ENCODE results near the gene TPMT.

TPMT gene

DNA sequence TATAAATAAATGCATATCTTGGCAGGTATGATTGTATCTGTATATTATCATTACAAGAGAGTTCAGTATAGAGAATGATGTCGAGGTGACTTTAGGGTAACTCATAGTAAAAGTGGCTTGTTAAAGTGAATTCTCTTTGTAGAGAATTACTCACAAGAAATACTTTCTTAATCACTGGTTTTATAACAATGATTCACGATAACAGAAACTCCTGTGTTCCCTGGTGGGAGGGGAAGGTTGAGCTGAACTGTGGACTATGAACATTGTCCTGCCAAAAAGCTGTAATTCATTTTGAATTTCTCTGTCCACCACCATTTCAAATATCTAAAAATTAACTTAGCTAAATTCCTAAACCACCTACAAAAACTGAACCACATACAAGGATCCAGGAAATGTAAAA is 7.7 kb downstream of the TPMT start:
- Histone ChIP-seq H3K9me3 (ENCODE audit: control insufficient read depth, insufficient read depth, low read length) (no peaks in the 10 kb centered on the region), H3K36me3 (ENCODE audit: insufficient read depth, low read length) (peaks cover 3% of the 10 kb centered on the region), H3K9ac (ENCODE audit: low read depth, low read length) (no peak overlapping the region), H3K4me1 (ENCODE audit: insufficient read depth, low read length) (no peaks in the 10 kb centered on the region)

DNA sequence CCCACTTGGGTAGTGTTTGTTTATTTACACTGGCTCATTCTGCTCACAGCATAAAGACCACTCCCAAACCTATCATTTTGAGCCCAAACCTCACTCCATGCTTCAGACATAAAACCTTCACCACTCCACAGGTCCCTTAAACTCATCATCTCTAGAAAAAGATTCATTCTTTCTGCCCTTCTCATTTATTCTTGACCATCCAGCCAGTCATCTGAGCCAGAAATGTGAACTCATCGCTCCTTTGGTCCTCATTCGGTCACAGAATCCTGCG is 12.4 kb downstream of the TPMT start:
- no peaks in the 10 kb centered on the region for H3K9me3 ChIP-seq (ENCODE audit: control insufficient read depth, insufficient read depth, low read length)
- H3K4me1 ChIP-seq (ENCODE audit: insufficient read depth, low read length), result no peaks in the 10 kb centered on the region
- H3K36me3 ChIP-seq (ENCODE audit: insufficient read depth, low read length), result peaks cover 3% of the 10 kb centered on the region
- H3K9ac ChIP-seq (ENCODE audit: low read depth, low read length), result no peak overlapping the region

DNA sequence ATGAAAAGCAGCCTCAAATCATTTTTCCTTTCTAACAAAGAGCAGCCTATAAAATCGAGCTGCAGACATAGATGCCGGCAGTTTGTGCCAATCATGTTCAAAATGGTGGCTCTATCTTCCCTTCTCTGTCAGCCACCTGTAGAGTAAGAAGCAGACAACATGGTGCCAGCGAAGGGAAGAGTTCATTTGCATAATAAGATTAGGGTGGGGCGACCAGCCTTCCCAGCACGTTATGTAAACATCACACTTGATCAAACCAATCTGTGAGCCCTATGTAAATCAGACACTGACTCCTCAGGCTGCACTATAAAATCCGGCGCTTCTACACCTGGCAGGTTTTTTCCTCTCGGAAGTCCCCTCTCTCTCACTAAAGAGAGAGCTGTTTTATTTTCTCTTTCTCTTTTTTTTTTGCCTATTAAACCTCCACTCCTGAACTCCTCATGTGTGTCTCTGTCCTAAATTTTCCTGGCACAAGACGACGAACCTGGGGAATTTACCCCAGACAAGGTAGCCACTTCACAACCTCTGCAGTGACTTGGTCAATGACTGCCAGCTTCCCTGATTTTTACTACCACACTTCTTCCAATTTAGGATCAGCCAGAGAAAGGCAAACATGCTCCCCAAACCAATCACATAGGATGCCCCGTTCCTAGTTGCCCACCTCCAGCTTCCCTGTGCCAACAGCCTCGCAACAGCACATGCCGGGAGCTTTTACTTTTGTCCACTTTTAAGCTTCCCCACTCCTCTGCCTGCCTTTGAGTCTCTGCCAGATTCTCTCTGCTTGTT is 12.9 kb downstream of the TPMT start:
- Histone ChIP-seq H3K36me3 (ENCODE audit: insufficient read depth, low read length) (peaks cover 3% of the 10 kb centered on the region; the same call in 1 of the 2 replicates), H3K9ac (ENCODE audit: low read depth, low read length) (no peak overlapping the region), H3K4me1 (ENCODE audit: insufficient read depth, low read length) (no peaks in the 10 kb centered on the region), H3K9me3 (ENCODE audit: control insufficient read depth, insufficient read depth, low read length) (no peaks in the 10 kb centered on the region)

DNA sequence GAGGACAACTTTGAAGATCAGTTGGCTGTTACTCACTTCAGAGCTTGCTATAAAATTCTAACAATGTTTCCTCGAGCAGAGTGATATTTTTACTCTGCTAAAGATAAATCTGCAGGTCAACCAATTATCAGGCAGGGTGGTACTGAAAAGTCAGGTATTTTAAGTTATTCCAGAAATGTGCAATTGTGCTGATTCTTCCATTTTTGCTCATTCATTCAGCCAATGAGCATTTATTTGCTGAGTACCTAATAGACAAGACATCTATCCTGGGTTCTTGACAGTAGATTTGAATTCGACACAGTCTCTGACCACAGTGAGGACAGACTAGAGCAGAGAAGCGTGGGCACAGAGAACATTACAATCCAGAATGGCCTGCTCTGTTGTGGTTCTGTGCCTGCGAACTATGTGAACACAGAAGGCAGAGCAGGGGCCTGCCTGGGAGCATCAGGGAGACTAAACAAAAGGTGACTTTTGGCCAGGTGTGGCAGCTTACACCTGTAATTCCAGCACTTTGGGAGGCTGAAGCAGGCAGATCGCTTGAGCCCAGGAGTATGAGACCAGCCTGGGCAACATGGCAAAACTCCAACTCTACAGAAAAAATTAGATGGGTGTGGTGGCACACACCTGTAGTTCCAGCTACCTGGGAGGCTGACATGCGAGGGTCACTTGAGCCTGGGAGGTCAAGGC is 14.8 kb downstream of the TPMT start:
- Histone ChIP-seq H3K9me3 (ENCODE audit: control insufficient read depth, insufficient read depth, low read length) (no peaks in the 10 kb centered on the region), H3K9ac (ENCODE audit: low read depth, low read length) (no peak overlapping the region), H3K4me1 (ENCODE audit: insufficient read depth, low read length) (no peaks in the 10 kb centered on the region), H3K36me3 (ENCODE audit: insufficient read depth, low read length) (0 out of 2 replicates have a peak, but pooled peaks cover 3% of the 10 kb centered on the region)

DNA sequence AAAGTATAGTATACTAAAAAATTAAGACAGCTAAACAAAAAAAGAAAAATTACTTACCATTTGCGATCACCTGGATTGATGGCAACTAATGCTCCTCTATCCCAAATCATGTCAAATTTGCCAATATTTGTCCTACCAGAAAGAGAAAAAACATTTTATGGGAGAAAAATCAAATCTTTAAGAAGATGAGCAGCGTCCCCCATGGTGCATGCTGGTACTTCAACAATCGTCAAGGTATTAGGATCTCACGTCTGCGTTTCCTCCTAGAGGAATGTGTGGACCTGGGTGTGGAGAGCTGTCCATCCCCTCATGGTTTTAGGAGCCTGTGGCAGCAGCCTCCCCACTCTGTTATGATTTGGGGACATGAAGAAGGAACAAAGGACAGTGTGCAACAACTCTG is 16.0 kb downstream of the TPMT start:
- Histone ChIP-seq H3K4me1 (ENCODE audit: insufficient read depth, low read length) (no peaks in the 10 kb centered on the region), H3K36me3 (ENCODE audit: insufficient read depth, low read length) (0 out of 2 replicates have a peak, but pooled peaks cover 3% of the 10 kb centered on the region), H3K9ac (ENCODE audit: low read depth, low read length) (no peak overlapping the region), H3K9me3 (ENCODE audit: control insufficient read depth, insufficient read depth, low read length) (no peaks in the 10 kb centered on the region)

DNA sequence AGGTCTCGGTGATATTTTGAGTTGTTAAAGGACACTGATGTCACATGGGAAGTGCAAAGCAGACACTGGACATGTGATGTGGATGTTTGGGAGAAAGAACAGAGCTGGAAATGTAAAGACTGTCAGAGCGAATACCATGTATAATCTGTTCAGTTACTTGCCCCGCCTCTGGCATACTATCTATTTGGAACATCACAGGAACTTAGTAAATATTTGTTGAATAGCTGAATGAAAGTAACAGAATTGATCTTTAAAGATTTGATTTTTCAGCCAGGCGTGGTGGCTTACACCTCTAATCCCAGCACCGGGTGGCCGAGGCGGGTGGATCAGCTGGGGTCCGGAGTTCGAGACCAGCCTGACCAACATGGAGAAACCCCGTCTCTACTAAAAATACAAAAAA is 18.6 kb downstream of the TPMT start:
- H3K9ac ChIP-seq (ENCODE audit: low read depth, low read length), result no peak overlapping the region
- H3K9me3 ChIP-seq (ENCODE audit: control insufficient read depth, insufficient read depth, low read length), result no peaks in the 10 kb centered on the region
- H3K36me3 ChIP-seq (ENCODE audit: insufficient read depth, low read length), result peaks cover 3% of the 10 kb centered on the region; the same call in 1 of the 2 replicates
- H3K4me1 ChIP-seq (ENCODE audit: insufficient read depth, low read length), result no peaks in the 10 kb centered on the region

DNA sequence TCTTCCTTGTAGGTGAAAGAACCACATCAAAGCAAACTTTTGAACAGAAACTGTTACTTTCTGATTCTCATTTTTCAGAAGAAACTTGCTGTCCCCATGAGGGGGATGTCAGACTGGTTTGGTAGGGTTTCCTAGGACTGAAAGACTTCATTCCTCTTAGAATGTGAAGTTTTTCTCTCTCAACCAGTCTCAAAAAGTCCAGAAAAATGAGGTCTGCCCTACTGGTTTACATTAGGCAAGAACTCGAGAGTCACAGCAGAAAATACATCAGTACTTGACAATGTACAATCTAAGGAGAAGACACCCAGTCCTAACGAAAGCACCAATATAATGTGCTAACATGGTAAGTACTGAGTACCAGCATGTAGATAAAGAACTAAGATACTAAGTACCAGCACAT is 19.7 kb downstream of the TPMT start:
- Histone ChIP-seq H3K36me3 (ENCODE audit: insufficient read depth, low read length) (peaks cover 3% of the 10 kb centered on the region; the same call in 1 of the 2 replicates), H3K9me3 (ENCODE audit: control insufficient read depth, insufficient read depth, low read length) (no peaks in the 10 kb centered on the region), H3K9ac (ENCODE audit: low read depth, low read length) (no peak overlapping the region), H3K4me1 (ENCODE audit: insufficient read depth, low read length) (no peaks in the 10 kb centered on the region)

DNA sequence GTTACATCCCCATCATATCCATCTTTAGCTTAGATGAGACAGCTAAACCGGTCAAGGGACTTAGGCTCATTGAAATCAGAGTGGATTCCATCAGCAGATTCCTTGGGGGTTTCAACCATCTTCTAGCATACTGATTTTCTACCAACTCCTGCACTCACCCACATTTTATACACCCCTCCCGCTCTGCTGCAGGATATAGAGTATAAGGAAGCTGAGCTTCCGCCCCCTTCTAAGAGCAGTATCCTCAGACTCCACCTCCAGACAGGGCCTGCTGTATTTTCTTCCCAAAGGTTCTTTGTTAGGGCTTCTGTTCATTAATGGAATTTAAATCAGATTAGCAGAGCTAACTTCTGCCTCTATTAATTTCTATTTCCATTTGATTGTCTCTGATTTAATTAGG is 22.5 kb downstream of the TPMT start:
- Histone ChIP-seq H3K9ac (ENCODE audit: low read depth, low read length) (no peak overlapping the region), H3K4me1 (ENCODE audit: insufficient read depth, low read length) (no peaks in the 10 kb centered on the region), H3K9me3 (ENCODE audit: control insufficient read depth, insufficient read depth, low read length) (no peaks in the 10 kb centered on the region), H3K36me3 (ENCODE audit: insufficient read depth, low read length) (no peaks in the 10 kb centered on the region; the same call in 1 of the 2 replicates)

DNA sequence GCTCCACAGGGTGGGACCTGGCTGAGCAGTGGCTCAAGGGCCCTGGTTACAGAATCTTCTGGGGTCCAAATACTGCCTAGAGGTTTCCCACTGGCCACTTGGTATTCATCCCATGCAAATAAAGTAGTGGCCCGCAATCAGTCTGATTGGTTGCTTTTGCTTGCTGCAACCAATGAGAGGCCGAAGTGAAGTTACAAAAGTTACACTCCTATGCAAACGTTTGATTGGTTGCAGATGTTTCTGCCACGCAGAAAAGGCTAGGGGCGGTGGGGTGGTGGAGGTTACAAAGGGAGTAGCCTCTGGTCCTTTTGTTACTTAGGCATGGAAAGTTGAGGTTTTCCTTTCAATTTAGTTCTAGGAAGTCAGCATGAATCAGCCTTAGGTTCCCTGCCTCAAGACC is 28.8 kb downstream of the TPMT start:
- no peak overlapping the region for H3K9ac ChIP-seq (ENCODE audit: low read depth, low read length)
- H3K9me3 ChIP-seq (ENCODE audit: control insufficient read depth, insufficient read depth, low read length), result no peaks in the 10 kb centered on the region
- H3K36me3 ChIP-seq (ENCODE audit: insufficient read depth, low read length), result no peaks in the 10 kb centered on the region
- H3K4me1 ChIP-seq (ENCODE audit: insufficient read depth, low read length), result no peaks in the 10 kb centered on the region; the same call in 1 of the 2 replicates

DNA sequence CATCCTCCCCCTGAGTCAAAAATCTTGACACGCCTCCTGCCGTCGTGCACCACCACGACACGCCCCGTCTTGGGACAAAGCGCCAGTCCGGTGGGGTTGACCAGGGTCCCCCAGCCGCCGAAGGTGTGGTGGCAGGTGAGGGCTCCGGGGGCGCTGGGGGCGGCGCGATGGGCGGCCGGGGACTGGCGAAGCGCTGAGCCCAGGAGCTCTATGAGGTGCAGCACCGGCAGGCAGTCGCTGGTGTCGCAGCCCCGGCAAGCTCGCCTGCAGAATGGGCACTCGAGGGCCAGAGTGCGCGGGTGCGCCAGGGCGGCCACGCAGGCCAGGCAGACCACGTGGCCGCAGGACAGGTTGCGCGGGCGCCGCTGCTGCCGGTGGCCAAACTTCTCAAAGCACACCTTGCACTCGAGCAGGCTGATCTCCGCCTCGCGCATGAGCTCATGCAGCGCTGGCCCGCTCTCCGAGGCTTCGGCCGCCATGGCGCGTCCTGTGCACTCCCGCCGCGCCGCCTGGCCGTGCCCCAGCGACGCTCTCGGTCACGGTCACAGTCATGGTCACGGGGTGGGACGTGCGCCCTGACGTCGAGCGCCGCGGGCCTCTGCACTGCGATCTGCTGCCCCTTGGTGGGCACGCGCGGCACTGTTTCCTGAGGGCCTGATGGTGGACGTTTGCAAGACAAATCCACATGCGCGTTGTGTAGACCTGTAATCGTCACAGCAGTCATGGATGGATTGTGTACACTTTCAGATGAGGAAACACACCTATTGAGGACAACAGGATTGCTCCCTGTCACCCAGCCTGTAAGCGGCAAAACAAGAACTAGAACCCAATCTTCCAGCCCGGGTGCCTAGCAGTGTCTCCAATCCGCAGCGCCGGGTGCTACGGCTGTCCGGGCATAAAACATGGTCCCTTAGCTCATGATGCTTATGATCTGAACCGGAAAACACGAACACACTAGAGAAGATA is 32.5 kb downstream of the TPMT start, which contains the start of gene NHLRC1:
Gene NHLRC1 (minus strand): TSS at position 550 of the 966 bp plus-strand sequence. CDS start 71 bp downstream, at position 479.
- no peaks in the 10 kb centered on the region for H3K9me3 ChIP-seq (ENCODE audit: control insufficient read depth, insufficient read depth, low read length)
- no peaks in the 10 kb centered on the region for H3K36me3 ChIP-seq (ENCODE audit: insufficient read depth, low read length)
- H3K4me1 ChIP-seq (ENCODE audit: insufficient read depth, low read length), result no peaks in the 10 kb centered on the region; the same call in 1 of the 2 replicates
- H3K9ac ChIP-seq (ENCODE audit: low read depth, low read length), result peak within 1 kb of the TSS; percentile 43; the same call in 1 of the 2 replicates

DNA sequence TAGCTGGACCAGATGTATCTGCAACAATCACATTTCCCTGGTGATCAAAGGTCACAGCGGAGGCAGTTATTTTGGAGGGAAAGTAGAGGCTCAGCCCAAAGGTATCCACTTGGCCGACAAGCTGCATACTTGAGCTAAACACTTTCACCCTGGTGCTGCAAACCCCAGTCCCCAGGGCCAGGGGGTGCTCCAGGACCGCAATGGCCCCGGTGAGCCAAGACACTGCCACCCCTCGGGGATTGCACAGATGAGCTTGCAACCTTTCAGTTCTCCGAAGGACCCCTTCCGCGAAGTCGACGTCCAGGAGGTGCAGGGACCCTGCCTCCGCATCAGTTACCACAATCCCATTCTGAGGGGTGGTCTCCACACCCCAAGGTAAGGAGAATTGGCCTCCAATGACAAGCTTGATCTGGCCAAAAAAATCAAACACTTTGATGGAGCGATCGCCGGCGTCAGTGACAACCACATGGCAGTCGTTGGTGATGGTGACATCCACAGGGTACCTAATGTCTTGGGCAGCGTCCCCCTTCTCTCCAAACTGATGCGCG is 33.2 kb downstream of the TPMT start:
- no peaks in the 10 kb centered on the region; the same call in 1 of the 2 replicates for H3K4me1 ChIP-seq (ENCODE audit: insufficient read depth, low read length)
- peak overlapping the region; percentile 43; the same call in 1 of the 2 replicates for H3K9ac ChIP-seq (ENCODE audit: low read depth, low read length)
- no peaks in the 10 kb centered on the region for H3K36me3 ChIP-seq (ENCODE audit: insufficient read depth, low read length)
- no peaks in the 10 kb centered on the region for H3K9me3 ChIP-seq (ENCODE audit: control insufficient read depth, insufficient read depth, low read length)

DNA sequence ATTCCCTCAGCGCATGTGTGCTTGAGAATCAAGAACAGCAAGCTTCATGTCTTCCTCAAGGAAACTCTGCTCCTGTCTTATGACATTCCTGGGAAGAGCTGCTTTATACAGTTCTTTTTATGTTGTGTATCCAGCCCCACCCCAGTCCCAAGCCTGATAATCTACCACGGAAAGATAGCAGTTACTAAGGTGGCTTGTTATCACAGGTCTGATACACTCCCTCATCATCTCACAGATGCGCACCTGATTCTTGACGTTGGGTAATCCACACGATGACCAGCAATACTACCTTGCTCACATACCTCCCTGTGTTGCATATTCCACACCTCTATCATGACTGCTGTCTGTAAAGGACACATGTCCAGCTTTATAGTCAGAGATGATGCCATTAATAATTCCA is 35.6 kb downstream of the TPMT start:
- no peaks in the 10 kb centered on the region; the same call in 1 of the 2 replicates for H3K4me1 ChIP-seq (ENCODE audit: insufficient read depth, low read length)
- no peaks in the 10 kb centered on the region; the same call in 1 of the 2 replicates for H3K36me3 ChIP-seq (ENCODE audit: insufficient read depth, low read length)
- no peaks in the 10 kb centered on the region for H3K9me3 ChIP-seq (ENCODE audit: control insufficient read depth, insufficient read depth, low read length)
- no peak overlapping the region for H3K9ac ChIP-seq (ENCODE audit: low read depth, low read length)

DNA sequence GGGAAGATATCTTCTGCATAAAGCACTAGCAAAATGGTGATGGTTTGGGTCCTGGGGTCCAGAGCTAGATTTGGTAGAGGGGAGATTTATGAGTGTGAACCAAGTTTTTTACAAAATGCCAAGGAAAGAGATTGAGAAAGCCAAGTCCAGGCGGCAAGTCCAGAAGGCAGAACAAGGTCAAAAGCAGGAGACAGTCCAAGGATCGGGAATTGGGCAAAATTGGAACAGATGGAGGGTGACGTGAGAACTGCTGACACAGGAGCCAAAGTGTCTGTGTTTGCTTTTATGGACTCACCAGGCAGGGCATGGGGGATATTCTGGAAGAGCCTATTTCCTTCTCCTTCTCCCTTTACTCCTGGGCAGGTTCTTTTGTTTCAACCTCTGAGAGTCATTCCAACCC is 36.5 kb downstream of the TPMT start:
- no peaks in the 10 kb centered on the region; the same call in 1 of the 2 replicates for H3K4me1 ChIP-seq (ENCODE audit: insufficient read depth, low read length)

DNA sequence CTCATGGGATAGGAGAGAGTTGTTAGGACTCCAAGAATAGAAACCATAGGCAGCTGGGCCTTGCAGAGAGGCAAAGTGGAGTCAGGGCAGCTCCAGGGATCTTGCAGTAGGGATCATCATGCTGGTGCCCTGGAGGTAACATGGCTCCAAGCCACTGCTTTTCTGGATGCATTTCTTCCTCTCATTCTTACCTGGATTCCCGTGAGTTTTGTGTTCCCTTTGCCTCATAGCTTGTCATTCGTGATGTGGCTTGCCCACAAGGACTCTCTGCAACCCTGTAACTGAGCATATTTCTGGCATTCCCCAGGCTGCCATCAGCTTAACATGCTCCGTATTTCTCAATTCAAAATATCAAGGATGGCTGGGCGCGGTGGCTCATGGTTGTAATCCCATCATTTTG is 37.7 kb downstream of the TPMT start:
- Histone ChIP-seq H3K9ac (ENCODE audit: low read depth, low read length) (no peak overlapping the region), H3K9me3 (ENCODE audit: control insufficient read depth, insufficient read depth, low read length) (no peaks in the 10 kb centered on the region), H3K4me1 (ENCODE audit: insufficient read depth, low read length) (no peaks in the 10 kb centered on the region; the same call in 1 of the 2 replicates)

More for the DNA sequence above, 36.5 kb downstream of the TPMT start:
- no peaks in the 10 kb centered on the region for H3K9me3 ChIP-seq (ENCODE audit: control insufficient read depth, insufficient read depth, low read length)
- no peaks in the 10 kb centered on the region; the same call in 1 of the 2 replicates for H3K36me3 ChIP-seq (ENCODE audit: insufficient read depth, low read length)
- no peak overlapping the region for H3K9ac ChIP-seq (ENCODE audit: low read depth, low read length)

More for the DNA sequence above, 37.7 kb downstream of the TPMT start:
- no peaks in the 10 kb centered on the region; the same call in 1 of the 2 replicates for H3K36me3 ChIP-seq (ENCODE audit: insufficient read depth, low read length)

Measured in ES-I3 (cell line).